Measurements from ENCODE around the gene NDRG3. TPM values are rescaled to one million over a fixed set of nuclear protein-coding genes. Genes with fewer than 3 reads are reported as not detected.

Gene NDRG3
- total and polyA plus RNA-seq, 10 of the 15 experiments (the other 5 are each of a cell fraction or from before 2014, with no cell fraction given), result 11.2 to 29.7 (median 14.9) TPM

- 0 out of 2 replicates have a peak overlapping the region, but pooled peaks have one; percentile 18 for H3K9ac ChIP-seq (ENCODE audit: control insufficient read depth, insufficient read depth, low read length)
- H3K4me3 ChIP-seq, result no peak overlapping the region
- no TSS peak for BruUV-seq (replicated peaks)
- H2AFZ ChIP-seq (ENCODE audit: control insufficient read depth, low read depth, low read length), result peak overlapping the region; percentile 70
- ChIA-PET SMC1A (ENCODE audit: uncharacterized antibody, unreplicated experiment) (interaction anchor here (0.8 kb wide), 1 partner anchor 17 kb away, joined by 3 read pairs; no protein-coding TSS in a partner anchor), RAD21 (ENCODE audit: unreplicated experiment) (interaction anchor here (1.2 kb wide), 1 partner anchor 144 kb away, joined by 3 read pairs; the partner anchor contains the start of gene DSN1), CTCF (interaction anchor here (0.6 to 1.2 kb wide), 5 partner anchors 15 to 342 kb away, joined by 3 to 5 read pairs (median 4); no protein-coding TSS in a partner anchor), POLR2A (interaction anchor here (0.6 kb wide), 1 partner anchor 245 kb away, joined by 3 read pairs; no protein-coding TSS in a partner anchor)
- H3K27ac ChIP-seq (ENCODE audit: control insufficient read depth, insufficient read depth), result peak overlapping the region; percentile 37; the same call in 1 of the 2 replicates
- 0 out of 2 replicates have a peak overlapping the region, but pooled peaks have one; percentile 34 for H3K4me2 ChIP-seq (ENCODE audit: control insufficient read depth, insufficient read depth)
- H3K36me3 ChIP-seq (ENCODE audit: control insufficient read depth in 2 of 2, insufficient read depth in 2 of 2, low read length in 1 of 2), result no peaks in the 10 kb centered on the region
- FAIRE-seq (peak; percentile 31), DNase-seq (ENCODE audit: low read depth, low spot score) (no peak), ATAC-seq (peak; percentile 97)
- intact Hi-C loops (cut with micrococcal nuclease; ENCODE audit: unreplicated experiment), result no loop called here
- TF ChIP-seq, protein P1, sequence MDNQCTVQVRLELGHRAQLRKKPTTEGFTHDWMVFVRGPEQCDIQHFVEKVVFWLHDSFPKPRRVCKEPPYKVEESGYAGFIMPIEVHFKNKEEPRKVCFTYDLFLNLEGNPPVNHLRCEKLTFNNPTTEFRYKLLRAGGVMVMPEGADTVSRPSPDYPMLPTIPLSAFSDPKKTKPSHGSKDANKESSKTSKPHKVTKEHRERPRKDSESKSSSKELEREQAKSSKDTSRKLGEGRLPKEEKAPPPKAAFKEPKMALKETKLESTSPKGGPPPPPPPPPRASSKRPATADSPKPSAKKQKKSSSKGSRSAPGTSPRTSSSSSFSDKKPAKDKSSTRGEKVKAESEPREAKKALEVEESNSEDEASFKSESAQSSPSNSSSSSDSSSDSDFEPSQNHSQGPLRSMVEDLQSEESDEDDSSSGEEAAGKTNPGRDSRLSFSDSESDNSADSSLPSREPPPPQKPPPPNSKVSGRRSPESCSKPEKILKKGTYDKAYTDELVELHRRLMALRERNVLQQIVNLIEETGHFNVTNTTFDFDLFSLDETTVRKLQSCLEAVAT (IDR thresholded peaks at IDR 0.05), result 0 out of 2 replicates have a peak, but pooled peaks have one; percentile 13
- peak; percentile 18 for TF ChIP-seq SP1 (IDR thresholded peaks at IDR 0.05; ENCODE audit: low read depth, low read length)
- TF ChIP-seq, protein P2, sequence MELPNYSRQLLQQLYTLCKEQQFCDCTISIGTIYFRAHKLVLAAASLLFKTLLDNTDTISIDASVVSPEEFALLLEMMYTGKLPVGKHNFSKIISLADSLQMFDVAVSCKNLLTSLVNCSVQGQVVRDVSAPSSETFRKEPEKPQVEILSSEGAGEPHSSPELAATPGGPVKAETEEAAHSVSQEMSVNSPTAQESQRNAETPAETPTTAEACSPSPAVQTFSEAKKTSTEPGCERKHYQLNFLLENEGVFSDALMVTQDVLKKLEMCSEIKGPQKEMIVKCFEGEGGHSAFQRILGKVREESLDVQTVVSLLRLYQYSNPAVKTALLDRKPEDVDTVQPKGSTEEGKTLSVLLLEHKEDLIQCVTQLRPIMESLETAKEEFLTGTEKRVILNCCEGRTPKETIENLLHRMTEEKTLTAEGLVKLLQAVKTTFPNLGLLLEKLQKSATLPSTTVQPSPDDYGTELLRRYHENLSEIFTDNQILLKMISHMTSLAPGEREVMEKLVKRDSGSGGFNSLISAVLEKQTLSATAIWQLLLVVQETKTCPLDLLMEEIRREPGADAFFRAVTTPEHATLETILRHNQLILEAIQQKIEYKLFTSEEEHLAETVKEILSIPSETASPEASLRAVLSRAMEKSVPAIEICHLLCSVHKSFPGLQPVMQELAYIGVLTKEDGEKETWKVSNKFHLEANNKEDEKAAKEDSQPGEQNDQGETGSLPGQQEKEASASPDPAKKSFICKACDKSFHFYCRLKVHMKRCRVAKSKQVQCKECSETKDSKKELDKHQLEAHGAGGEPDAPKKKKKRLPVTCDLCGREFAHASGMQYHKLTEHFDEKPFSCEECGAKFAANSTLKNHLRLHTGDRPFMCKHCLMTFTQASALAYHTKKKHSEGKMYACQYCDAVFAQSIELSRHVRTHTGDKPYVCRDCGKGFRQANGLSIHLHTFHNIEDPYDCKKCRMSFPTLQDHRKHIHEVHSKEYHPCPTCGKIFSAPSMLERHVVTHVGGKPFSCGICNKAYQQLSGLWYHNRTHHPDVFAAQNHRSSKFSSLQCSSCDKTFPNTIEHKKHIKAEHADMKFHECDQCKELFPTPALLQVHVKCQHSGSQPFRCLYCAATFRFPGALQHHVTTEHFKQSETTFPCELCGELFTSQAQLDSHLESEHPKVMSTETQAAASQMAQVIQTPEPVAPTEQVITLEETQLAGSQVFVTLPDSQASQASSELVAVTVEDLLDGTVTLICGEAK (IDR thresholded peaks at IDR 0.05; ENCODE audit: borderline replicate concordance), result peak; percentile 58; the same call in 1 of the 2 replicates
- TF ChIP-seq PRDM15 (CRISPR knock-in tag; IDR thresholded peaks at IDR 0.05), result no peak
- peak; percentile 76 for TF ChIP-seq GABPA (IDR thresholded peaks at IDR 0.05; ENCODE audit: low read depth)
- TF ChIP-seq RUNX3 (IDR thresholded peaks at IDR 0.05; ENCODE audit: low read length), result peak; percentile 89
- no peak for TF ChIP-seq ATF7 (IDR thresholded peaks at IDR 0.05; ENCODE audit: low read depth)
- in situ Hi-C loops (cut with MboI), result no loop called here
- H4K20me1 ChIP-seq (ENCODE audit: control insufficient read depth, insufficient read depth), result no peaks in the 10 kb centered on the region
- H3K4me1 ChIP-seq (ENCODE audit: control insufficient read depth, insufficient read depth, low read length), result peaks cover 12% of the 10 kb centered on the region
- WGBS (ENCODE audit: insufficient coverage, insufficient replicate concordance, low lambda C conversion rate, missing lambda C conversion rate), result 51% methylated on average over 15 of the region's 15 CpGs
- H3K9me3 ChIP-seq (replicated peaks; ENCODE audit: control insufficient read depth, insufficient read depth, low read length), result no peaks in the 10 kb centered on the region
- H3K79me2 ChIP-seq (ENCODE audit: control insufficient read depth, insufficient read depth, low read length), result no peaks in the 10 kb centered on the region
- no peaks in the 10 kb centered on the region for H3K27me3 ChIP-seq (replicated peaks in 1 of 2; ENCODE audit: control insufficient read depth in 2 of 2, insufficient read depth in 2 of 2, low read length in 1 of 2)
These were observed 115.9 kb downstream of the NDRG3 start for GRCh38 chr20:36629719-36630681.
